HEK293 (cell line): ENCODE data around the gene KSR1.

Experiments used
- BCL11B ChIP-seq: fragments of 450-650 bp; formaldehyde crosslinking; IDR thresholded peaks from 2 replicates; pipeline ENCODE4 v1.5.1; 2016; ENCODE audit warnings: low read depth, missing biosample characterization, missing genetic modification characterization
- KLF9 ChIP-seq: fragments of 450-650 bp; formaldehyde crosslinking; IDR thresholded peaks from 2 replicates; pipeline ENCODE4 v1.5.1; 2016; ENCODE audit warnings: missing biosample characterization, missing genetic modification characterization, low read depth
- ZNF121 ChIP-seq: fragments of 450-650 bp; formaldehyde crosslinking; IDR thresholded peaks from 2 replicates; pipeline ENCODE4 v1.5.1; 2016; ENCODE audit warnings: missing biosample characterization, missing genetic modification characterization
- ZNF16 ChIP-seq: fragments of 450-650 bp; formaldehyde crosslinking; IDR thresholded peaks from 2 replicates; pipeline ENCODE4 v1.5.1; 2016; ENCODE audit warnings: low read depth, missing biosample characterization, missing genetic modification characterization
- ZNF19 ChIP-seq: fragments of 450-650 bp; formaldehyde crosslinking; IDR thresholded peaks from 2 replicates; pipeline ENCODE4; 2016; ENCODE audit warnings: missing biosample characterization, missing genetic modification characterization, low read depth
- ZNF24 ChIP-seq: fragments of 450-650 bp; formaldehyde crosslinking; IDR thresholded peaks from 2 replicates; pipeline ENCODE4 v1.5.1; 2016; ENCODE audit warnings: missing biosample characterization, missing genetic modification characterization
- ZNF658 ChIP-seq: fragments of 450-650 bp; formaldehyde crosslinking; IDR thresholded peaks from 2 replicates; pipeline ENCODE4; 2016; ENCODE audit warnings: missing biosample characterization, missing genetic modification characterization
- ZNF707 ChIP-seq: fragments of 450-650 bp; formaldehyde crosslinking; IDR thresholded peaks from 2 replicates; pipeline ENCODE4 v1.5.1; 2016; ENCODE audit warnings: missing biosample characterization, missing genetic modification characterization
- TF ChIP-seq, protein P1 (sequence below): fragments of 450-650 bp; formaldehyde crosslinking; IDR thresholded peaks from 2 replicates; pipeline ENCODE4 v1.5.1; 2016; ENCODE audit warnings: missing biosample characterization, missing genetic modification characterization
- TF ChIP-seq, protein P2 (sequence below): fragments of 450-650 bp; formaldehyde crosslinking; IDR thresholded peaks from 2 replicates; pipeline ENCODE4 v1.5.1; 2016; ENCODE audit warnings: missing biosample characterization, missing genetic modification characterization
- TF ChIP-seq, protein P3 (sequence below): fragments of 450-650 bp; formaldehyde crosslinking; IDR thresholded peaks from 2 replicates; pipeline ENCODE4 v1.5.1; 2016; ENCODE audit warnings: missing biosample characterization, missing genetic modification characterization
- TF ChIP-seq, protein P4 (sequence below): IDR thresholded peaks from 2 replicates; pipeline ENCODE4 v1.6.1; 2011; ENCODE audit warnings: mild to moderate bottlenecking, low read depth, low read length, borderline replicate concordance

DNA sequence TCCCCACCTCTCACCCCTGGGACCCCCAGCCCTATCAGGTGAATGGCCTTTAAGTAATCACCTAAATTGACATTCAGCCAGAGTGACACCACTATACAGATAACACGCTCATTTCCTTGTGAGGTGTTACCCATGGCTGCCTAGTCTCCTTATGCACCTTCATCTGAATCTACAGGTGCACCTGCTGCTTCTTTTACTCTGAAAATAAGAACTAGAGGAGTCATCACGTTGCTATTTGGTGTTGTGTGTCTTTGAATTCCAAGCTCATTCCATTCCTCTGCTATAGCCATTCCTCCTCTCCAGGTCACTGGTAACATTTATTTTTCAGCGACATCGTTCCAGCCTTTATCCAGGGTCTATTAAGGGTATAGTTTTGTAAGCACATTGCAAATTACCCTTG, 184.5 kb downstream of the KSR1 start:
- TF ChIP-seq, protein P1, sequence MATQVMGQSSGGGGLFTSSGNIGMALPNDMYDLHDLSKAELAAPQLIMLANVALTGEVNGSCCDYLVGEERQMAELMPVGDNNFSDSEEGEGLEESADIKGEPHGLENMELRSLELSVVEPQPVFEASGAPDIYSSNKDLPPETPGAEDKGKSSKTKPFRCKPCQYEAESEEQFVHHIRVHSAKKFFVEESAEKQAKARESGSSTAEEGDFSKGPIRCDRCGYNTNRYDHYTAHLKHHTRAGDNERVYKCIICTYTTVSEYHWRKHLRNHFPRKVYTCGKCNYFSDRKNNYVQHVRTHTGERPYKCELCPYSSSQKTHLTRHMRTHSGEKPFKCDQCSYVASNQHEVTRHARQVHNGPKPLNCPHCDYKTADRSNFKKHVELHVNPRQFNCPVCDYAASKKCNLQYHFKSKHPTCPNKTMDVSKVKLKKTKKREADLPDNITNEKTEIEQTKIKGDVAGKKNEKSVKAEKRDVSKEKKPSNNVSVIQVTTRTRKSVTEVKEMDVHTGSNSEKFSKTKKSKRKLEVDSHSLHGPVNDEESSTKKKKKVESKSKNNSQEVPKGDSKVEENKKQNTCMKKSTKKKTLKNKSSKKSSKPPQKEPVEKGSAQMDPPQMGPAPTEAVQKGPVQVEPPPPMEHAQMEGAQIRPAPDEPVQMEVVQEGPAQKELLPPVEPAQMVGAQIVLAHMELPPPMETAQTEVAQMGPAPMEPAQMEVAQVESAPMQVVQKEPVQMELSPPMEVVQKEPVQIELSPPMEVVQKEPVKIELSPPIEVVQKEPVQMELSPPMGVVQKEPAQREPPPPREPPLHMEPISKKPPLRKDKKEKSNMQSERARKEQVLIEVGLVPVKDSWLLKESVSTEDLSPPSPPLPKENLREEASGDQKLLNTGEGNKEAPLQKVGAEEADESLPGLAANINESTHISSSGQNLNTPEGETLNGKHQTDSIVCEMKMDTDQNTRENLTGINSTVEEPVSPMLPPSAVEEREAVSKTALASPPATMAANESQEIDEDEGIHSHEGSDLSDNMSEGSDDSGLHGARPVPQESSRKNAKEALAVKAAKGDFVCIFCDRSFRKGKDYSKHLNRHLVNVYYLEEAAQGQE (tag by site-specific recombination): no peak
- TF ChIP-seq, protein P2, sequence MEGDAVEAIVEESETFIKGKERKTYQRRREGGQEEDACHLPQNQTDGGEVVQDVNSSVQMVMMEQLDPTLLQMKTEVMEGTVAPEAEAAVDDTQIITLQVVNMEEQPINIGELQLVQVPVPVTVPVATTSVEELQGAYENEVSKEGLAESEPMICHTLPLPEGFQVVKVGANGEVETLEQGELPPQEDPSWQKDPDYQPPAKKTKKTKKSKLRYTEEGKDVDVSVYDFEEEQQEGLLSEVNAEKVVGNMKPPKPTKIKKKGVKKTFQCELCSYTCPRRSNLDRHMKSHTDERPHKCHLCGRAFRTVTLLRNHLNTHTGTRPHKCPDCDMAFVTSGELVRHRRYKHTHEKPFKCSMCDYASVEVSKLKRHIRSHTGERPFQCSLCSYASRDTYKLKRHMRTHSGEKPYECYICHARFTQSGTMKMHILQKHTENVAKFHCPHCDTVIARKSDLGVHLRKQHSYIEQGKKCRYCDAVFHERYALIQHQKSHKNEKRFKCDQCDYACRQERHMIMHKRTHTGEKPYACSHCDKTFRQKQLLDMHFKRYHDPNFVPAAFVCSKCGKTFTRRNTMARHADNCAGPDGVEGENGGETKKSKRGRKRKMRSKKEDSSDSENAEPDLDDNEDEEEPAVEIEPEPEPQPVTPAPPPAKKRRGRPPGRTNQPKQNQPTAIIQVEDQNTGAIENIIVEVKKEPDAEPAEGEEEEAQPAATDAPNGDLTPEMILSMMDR (tag by site-specific recombination): no peak
- TF ChIP-seq ZNF16 (tag by site-specific recombination): no peak
- TF ChIP-seq, protein P3, sequence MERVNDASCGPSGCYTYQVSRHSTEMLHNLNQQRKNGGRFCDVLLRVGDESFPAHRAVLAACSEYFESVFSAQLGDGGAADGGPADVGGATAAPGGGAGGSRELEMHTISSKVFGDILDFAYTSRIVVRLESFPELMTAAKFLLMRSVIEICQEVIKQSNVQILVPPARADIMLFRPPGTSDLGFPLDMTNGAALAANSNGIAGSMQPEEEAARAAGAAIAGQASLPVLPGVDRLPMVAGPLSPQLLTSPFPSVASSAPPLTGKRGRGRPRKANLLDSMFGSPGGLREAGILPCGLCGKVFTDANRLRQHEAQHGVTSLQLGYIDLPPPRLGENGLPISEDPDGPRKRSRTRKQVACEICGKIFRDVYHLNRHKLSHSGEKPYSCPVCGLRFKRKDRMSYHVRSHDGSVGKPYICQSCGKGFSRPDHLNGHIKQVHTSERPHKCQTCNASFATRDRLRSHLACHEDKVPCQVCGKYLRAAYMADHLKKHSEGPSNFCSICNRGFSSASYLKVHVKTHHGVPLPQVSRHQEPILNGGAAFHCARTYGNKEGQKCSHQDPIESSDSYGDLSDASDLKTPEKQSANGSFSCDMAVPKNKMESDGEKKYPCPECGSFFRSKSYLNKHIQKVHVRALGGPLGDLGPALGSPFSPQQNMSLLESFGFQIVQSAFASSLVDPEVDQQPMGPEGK: no peak
- TF ChIP-seq ZNF24: no peak
- no peak for TF ChIP-seq ZNF658 (tag by site-specific recombination)
- TF ChIP-seq, protein P4, sequence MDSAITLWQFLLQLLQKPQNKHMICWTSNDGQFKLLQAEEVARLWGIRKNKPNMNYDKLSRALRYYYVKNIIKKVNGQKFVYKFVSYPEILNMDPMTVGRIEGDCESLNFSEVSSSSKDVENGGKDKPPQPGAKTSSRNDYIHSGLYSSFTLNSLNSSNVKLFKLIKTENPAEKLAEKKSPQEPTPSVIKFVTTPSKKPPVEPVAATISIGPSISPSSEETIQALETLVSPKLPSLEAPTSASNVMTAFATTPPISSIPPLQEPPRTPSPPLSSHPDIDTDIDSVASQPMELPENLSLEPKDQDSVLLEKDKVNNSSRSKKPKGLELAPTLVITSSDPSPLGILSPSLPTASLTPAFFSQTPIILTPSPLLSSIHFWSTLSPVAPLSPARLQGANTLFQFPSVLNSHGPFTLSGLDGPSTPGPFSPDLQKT: no peak
- no peak for TF ChIP-seq KLF9 (tag by site-specific recombination)
- no peak for TF ChIP-seq ZNF707 (tag by site-specific recombination)
- no peak for TF ChIP-seq ZNF19 (tag by site-specific recombination)
- TF ChIP-seq BCL11B: no peak
- TF ChIP-seq ZNF121: no peak
